NK-92 treated with Interleukin-12 subunit alpha and Interleukin-12 subunit beta, amount 100 ng/mL, for 24 hours (cell line): ENCODE results near the gene TRERF1.
A peak's percentile ranks its signal among the peaks of the same experiment; 100 is the strongest.
"Not testable (repeated sequence)": the region's sequence is repeated elsewhere in the genome, so short reads cannot be mapped to it uniquely, and the experiment has no call there.

Experiments used
- DNase-seq: peaks from one replicate; lab custom pipeline; 2025; lab: John Stamatoyannopoulos, UW

Gene TRERF1

GRCh38 chr6:42217519-42218367 lies 234.0 kb downstream of the TRERF1 start, which contains the start of gene MRPS10:
Gene MRPS10, minus strand, starts transcription at chr6:42217861. Its CDS starts 12 bp downstream, at chr6:42217849.
- DNase-seq, result peak; percentile 82

DNA sequence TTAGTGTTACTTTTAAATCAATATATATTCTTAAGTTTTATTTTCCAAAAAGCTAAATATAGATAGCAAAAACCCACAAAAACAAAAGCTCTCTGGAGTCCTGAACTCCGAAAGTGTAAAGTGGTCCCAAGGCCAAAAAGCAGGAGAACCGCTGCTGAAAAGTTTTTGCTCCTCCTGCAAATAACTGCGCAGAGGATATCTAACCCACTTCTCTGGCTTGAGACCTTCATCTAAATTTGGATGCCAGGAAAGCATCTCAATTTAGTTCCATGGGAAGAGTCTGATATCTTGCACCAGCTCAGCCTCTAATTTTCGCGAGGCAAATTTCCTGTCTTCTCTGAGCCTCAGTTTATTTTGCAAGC lies 234.6 kb downstream of the TRERF1 start:
- DNase-seq, result no peak

DNA sequence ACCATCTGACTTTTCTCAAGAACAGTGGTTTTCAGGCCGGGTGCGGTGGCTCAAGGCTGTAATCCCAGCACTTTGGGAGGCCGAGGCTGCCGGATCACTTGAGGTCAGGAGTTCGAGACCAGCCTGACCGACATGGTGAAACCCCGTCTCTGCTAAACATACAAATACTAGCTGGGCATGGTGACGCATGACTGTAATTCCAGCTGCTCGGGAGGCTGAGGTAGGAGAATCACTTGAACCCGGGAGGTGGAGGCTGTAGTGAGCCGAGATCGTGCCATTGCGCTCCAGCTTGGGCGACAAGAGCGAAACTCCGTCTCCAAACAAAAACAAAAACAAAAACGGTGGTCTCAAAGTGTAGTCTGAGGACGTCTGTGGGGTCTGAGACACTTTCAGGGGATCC lies 235.2 kb downstream of the TRERF1 start:
- not testable (repeated sequence) for DNase-seq

- no peak for DNase-seq
Observed at GRCh38 chr6:42212442-42212841, 239.3 kb downstream of the TRERF1 start.

- DNase-seq, result no peak
Observed at GRCh38 chr6:42211726-42212125, 240.0 kb downstream of the TRERF1 start.

- no peak for DNase-seq
Observed at GRCh38 chr6:42210551-42210950, 241.2 kb downstream of the TRERF1 start.

DNA sequence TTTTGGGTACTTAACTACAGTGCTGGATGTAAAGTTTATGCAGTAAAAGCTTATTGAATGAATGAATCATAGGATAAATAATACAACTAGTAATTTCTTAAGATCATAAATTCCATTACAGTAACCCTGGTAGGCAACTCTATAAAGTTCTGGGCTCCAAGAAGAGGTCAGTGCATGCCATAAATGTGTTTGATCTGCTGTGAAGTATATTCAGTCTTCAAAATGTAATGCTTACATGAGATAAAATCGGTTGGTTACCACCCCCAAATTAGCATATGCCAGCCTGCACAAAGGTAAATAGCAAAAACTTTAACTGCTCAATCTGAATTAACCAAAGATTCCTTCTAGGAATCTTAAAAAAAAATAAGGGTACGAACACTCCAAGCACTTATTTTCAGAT lies 244.2 kb downstream of the TRERF1 start:
- not testable (repeated sequence) for DNase-seq

DNA sequence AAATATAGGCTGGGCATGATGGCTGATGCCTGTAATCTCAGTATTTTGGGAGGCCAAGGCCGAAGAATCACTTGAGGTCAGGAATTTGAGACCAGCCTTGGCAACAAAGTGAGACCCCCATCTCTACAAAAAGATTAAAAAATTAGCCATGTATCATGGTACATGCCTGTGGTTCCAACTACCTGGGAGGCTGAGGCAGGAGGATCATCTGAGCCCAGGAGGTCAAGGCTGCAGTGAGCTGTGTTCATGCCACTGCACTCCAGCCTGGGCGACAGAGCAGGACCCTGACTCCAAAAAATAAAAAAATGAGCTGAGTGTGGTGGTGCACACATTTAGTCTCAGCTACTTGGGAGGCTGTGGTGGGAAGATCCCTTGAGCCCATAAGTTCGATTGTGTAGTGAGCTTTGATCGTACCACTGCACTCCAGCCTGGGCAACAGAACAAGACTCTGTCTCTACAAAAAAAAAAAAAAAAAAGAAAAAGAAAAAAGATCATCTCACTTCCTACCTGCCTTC lies 246.9 kb downstream of the TRERF1 start:
- DNase-seq, result no peak

- no peak for DNase-seq
Observed at GRCh38 chr6:42203183-42203582, 248.5 kb downstream of the TRERF1 start.

DNA sequence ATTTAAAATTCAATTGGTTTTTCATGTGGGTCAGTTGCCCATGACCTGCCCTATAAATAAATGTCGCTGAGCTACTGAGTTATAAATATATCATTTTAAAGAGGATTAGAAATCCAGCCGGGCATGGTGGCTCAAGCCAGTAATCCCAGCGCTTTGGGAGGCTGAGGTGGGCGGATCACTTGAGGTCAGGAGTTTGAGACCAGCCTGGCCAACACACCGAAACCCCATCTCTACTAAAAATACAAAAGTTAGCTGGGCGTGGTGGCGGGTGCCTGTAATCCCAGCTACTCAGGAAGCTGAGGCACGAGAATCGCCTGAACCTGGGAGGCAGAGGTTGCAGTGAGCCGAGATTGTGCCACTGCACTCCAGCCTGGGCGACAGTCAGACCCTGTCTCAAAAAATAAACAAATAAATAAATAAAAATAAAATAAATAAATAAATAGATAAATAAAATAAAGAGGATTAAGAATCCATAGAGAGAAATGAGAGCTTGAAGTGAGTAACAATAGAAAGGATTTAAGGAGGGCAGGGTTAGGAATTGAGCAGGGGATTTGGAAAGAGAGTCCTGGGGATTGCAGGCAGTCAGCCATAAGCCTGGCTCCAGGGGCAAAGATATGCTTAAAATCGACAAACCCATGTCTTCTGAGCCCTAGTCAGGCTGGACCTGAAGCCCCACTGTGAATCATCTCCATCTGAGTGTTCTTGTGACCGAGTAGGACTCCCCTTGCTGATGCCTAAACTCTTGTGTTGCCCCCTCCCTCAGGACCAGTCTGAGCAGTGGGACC lies 249.4 kb downstream of the TRERF1 start:
- not testable (repeated sequence) for DNase-seq

DNA sequence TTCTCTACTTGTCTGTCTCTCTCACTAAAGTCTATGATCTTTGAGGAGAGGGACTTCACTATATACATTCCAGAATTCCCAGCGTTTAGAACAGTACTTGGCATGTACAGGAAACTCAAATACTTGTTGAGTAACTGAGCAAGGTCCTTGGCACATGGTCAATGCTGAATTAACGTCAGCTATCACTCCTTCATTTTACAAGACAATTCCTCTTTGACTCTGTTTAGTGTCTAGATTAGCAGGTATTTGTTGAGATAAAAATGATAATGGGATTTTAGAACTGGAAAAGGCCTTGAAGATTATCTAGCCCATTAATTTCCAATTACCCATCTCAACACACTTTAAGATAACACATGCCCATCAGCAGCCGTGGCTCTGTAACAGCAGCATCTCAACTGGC lies 250.3 kb downstream of the TRERF1 start:
- no peak for DNase-seq

- DNase-seq, result no peak
Observed at GRCh38 chr6:42200035-42200434, 251.7 kb downstream of the TRERF1 start.

GRCh38 chr6:42199106-42199981 lies 252.4 kb downstream of the TRERF1 start:
- no peak for DNase-seq

DNA sequence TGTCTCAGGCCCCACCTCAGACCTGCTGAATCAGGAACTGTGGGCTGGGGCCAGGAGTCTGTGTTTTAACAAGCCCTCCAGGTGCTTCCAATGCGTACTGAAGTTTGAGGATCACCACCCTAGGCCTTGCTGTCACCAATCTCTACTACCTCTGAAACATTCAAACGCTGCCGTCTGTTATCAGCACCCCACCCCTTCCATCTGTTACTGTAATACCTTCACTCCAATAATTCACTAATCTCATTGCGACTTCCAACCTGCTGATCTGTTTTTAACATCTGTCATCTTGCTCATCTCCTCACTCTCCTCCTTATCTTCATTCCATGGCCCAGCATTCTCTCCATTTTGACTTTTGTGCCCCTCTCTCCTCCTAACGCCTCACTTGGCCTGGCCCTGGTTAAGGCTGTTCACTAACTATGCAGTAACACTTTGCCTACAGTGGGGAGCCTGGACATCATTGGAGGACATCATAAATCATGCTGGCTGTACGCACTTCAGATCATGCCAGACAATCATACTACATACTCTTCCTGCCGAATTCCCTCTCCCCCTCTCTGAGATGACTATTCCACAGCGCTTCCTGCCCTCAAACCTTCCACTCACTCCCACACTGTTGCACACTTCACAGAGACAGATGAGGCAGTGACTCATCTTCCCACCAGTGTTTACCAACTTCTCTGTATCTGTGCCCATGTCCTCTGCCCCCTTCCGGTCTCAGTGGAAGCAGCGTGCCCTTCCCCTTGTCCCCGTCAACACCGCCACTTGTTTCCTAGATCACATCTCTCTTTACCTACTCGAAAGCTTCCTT lies 254.0 kb downstream of the TRERF1 start:
- DNase-seq, result no peak

- DNase-seq, result no peak
Observed at GRCh38 chr6:42195415-42195814, 256.3 kb downstream of the TRERF1 start.

- DNase-seq, result no peak
Observed at GRCh38 chr6:42194056-42194455, 257.7 kb downstream of the TRERF1 start.

DNA sequence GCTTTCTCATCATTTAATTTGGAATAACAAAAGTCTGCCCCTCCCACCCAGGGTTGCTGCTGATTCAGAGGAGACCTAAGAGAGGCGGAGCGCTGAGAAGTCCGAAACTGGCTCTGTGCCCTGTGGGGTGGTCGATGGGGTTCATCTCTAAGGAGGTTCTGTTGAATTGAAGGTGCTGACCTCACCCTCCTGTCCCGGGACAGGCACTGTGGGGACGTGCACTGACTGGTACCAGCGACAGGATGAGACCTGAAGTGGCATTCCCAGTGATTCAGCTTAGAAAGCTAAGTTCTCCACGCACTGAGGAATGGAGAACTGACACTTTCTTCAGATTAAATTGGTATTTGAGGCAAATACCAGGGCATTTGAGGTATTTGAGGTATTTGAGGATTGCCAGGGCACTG lies 258.2 kb downstream of the TRERF1 start:
- DNase-seq, result no peak

- DNase-seq, result not testable (repeated sequence)
Observed at GRCh38 chr6:42192385-42192784, 259.3 kb downstream of the TRERF1 start.

DNA sequence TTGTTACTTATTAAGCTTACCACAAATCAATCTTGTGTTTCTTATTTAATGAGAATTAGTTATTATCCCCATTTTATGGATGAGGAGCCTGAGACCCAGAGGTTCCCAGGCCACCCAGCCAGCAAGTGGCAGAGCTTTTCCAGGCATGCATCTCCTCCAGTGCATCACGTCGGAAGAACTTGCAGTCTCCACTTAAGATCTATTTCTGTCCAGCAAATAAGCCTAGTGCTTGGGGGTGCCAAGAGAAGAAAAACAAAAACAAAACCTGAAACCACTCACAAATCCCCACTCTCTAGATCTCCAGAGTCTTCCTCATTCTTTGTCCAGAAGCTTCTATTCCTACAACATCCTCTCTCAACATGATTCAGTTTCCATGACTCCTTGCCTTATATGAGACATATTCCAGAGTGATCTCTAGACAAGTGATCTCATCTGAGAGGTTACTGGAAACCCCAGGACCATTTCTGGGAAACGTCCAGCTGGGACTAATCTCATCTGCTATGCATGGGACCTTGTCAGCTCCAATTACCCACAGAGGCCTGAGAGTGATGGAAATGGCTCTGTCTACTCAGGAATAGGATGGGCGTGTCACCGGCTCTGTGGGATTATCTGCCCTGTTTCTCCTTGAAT lies 261.1 kb downstream of the TRERF1 start:
- DNase-seq, result no peak

GRCh38 chr6:42188406-42188805 lies 263.3 kb downstream of the TRERF1 start:
- DNase-seq, result no peak

DNA sequence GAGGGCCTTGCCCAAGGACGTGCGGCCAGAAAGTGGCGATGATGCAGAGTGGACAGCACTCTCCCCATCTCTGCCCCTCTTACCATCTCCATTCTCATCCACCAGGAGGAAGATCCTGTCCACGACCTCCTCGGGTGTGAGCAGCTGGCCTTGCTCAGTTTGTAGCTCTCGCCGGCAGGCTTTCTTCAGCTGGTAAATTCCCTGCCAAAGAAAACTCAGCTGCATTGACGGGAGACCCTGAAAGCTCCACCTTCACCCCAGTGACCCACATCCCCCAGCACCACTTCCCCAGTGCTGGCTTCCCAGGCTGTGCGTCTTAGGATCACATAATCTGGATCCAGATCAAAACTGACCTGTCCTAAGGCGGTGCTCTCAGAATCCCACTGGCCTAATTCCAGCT lies 266.1 kb downstream of the TRERF1 start:
- no peak for DNase-seq
